Measurements from ENCODE around the gene RASAL3. TPM values are rescaled to one million over a fixed set of nuclear protein-coding genes. Genes with fewer than 3 reads are reported as not detected.
A peak's percentile ranks its signal among the peaks of the same experiment; 100 is the strongest.

RASAL3 gene
- polyA plus RNA-seq, 1 donor = 1.1 TPM

- DNase-seq = peak; percentile 67
Observed at GRCh38 chr19:15449620-15450527, 14.5 kb downstream of the RASAL3 start, which contains the start of gene WIZ. Gene WIZ, minus strand, starts transcription at chr19:15449956. Its CDS starts 1,649 bp downstream, at chr19:15448307.

- DNase-seq = no peak
Observed at GRCh38 chr19:15448778-15449619, 15.3 kb downstream of the RASAL3 start.

GRCh38 chr19:15448044-15448777 is 16.1 kb downstream of the RASAL3 start:
- no peak for DNase-seq

- DNase-seq = no peak
Observed at GRCh38 chr19:15447057-15447456, 17.3 kb downstream of the RASAL3 start.

GRCh38 chr19:15445807-15446376 is 18.5 kb downstream of the RASAL3 start:
- no peak for DNase-seq

- no peak for DNase-seq
Observed at GRCh38 chr19:15445227-15445605, 19.1 kb downstream of the RASAL3 start.

- DNase-seq = no peak
Observed at GRCh38 chr19:15444505-15445226, 19.7 kb downstream of the RASAL3 start.

- no peak for DNase-seq
Observed at GRCh38 chr19:15443838-15444237, 20.5 kb downstream of the RASAL3 start.

- DNase-seq = no peak
Observed at GRCh38 chr19:15443325-15443724, 21.0 kb downstream of the RASAL3 start.

GRCh38 chr19:15442142-15442920 is 22.0 kb downstream of the RASAL3 start:
- no peak for DNase-seq

GRCh38 chr19:15441317-15441716 is 23.0 kb downstream of the RASAL3 start:
- no peak for DNase-seq

- DNase-seq = no peak
Observed at GRCh38 chr19:15439821-15440641, 24.3 kb downstream of the RASAL3 start.

- no peak for DNase-seq
Observed at GRCh38 chr19:15439078-15439799, 25.1 kb downstream of the RASAL3 start.

GRCh38 chr19:15438577-15438976 is 25.8 kb downstream of the RASAL3 start:
- no peak for DNase-seq

GRCh38 chr19:15438124-15438496 is 26.2 kb downstream of the RASAL3 start:
- DNase-seq = no peak

- DNase-seq = no peak
Observed at GRCh38 chr19:15437355-15438123, 26.8 kb downstream of the RASAL3 start.

GRCh38 chr19:15436826-15437110 is 27.6 kb downstream of the RASAL3 start:
- DNase-seq = no peak
